ENCODE measurements around the gene INSYN1.

GRCh38 chr15:73722425-73722824 is 30.7 kb downstream of the INSYN1 start:
- no peak for TF ChIP-seq CTCF (IDR thresholded peaks at IDR 0.05)
- TF ChIP-seq EP300 (IDR thresholded peaks at IDR 0.05), result no peak
- no peak for TF ChIP-seq POLR2A (IDR thresholded peaks at IDR 0.05)

Measured in ovary (tissue), 3 donors.